ENCODE measurements around the gene NUDCD3. TPM values are rescaled to one million over a fixed set of nuclear protein-coding genes. Genes with fewer than 3 reads are reported as not detected.

The NUDCD3 gene
- total RNA-seq (2014; rRNA removed; shearing (Covaris generic)), result 47.7 and 53.4 TPM in 2 replicates

DNA sequence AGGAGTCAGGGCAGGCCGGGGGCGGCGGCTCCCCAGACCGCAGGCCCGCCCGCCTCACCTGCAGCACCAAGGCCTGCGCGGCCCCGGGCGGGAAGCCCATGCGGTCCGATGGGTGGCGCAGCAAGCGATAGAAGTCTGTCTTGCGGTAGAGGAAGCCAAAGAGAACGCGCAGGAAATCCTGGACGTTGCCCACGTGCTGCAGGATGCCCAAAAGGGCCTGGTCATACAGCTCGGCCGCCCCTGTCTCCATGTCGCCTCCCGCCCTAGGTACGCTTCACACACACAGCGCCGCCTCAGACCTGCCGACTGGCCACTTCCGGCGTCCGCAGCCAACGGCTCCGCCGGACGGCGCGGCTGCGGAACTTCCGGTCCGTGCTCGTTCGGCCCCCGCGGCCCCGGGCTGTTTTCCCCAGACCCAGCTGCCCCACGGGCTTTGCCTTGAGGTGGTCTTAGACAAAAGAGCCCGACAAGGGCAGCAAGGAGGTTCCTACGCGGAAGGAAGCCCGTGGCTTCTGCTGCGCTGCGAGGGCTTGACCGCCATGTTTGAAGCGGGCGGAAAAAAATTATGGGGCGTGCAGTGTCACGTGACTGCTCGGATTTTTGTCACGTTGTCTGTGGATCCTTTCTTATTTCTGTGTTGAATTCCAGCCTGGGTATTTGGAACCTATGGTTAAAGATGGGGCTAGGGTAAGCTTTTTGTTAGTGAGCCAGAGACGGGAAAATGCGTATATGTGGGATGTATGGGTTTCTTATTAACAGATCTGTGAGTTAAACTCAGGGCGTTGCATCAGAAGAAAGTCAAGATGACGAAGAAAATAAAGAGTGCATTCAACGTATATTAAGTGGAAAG is at the start of gene NUDCD3:
TSS of gene NUDCD3 (minus strand) at position 308 of the 850 bp plus-strand sequence. CDS start at position 250, 58 bp downstream.
- peak; percentile 94 for DNase-seq (ENCODE audit: low spot score)

DNA sequence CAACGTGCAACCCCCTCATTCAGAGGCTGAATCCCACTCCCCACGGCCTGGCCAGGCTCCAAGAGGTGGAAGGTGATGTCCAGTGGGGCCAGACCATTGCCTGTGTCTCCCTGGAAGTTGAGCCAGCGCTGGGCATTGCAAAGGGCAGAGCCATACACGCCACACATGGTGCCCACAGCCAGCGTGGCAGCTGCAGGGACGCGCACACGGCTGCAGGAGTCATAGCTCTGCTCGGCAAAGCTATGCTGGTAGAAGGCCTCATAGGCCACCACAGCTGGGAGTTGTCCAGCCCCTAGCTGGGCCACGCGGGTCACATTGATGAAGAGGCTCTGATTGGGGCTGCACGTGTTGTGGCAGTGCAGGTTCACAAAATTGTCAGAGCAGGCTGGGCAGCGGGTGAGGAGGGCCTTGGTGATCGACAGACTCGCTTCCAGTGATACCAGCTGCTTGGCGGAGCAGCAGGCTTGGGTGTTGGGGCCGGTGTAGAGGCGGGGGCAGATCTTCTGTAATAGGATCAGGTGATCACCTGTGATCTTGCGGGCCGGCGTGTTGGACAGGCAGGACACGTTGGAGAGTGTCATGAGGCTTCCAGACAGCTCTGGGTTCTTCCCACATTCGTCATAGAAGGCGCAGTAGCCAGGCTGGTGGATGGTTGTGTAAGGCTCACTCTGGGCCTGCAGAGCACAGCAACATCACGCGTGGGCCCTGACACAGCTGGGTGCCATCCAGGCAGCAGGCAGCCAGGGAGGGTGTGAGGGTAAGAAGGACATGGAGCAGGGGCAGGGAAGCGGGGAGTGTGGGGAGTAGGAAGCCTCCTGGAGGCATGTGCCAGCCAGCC is 49.4 kb upstream of the NUDCD3 start:
- DNase-seq (ENCODE audit: low spot score), result no peak

GRCh38 chr7:44538798-44539668 is 48.6 kb upstream of the NUDCD3 start:
- no peak for DNase-seq (ENCODE audit: low spot score)

GRCh38 chr7:44538093-44538797 is 47.8 kb upstream of the NUDCD3 start:
- no peak for DNase-seq (ENCODE audit: low spot score)

- DNase-seq (ENCODE audit: low spot score), result no peak
These were observed 47.0 kb upstream of the NUDCD3 start for GRCh38 chr7:44537442-44537841.

DNA sequence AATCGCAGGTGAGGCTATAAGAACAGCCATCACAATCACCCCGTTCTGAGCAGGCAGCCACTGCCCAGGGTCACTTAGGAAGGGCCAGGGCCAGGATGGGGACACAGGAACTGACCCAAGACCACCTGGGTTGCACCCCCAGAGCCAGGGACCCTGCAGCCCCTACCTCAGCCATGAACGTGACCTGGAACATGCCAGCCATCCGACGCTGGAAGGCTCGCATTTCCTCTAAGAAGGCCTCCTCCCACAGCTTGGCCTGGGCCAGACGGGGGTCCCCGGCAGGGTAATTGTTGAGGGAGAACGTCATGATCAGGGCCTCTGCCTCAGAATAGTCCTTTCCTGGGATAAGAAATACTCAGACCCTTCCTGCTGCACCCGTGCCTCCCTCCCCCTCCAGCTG is 45.6 kb upstream of the NUDCD3 start:
- no peak for DNase-seq (ENCODE audit: low spot score)

GRCh38 chr7:44535348-44536064 is 45.0 kb upstream of the NUDCD3 start:
- DNase-seq (ENCODE audit: low spot score), result no peak

GRCh38 chr7:44534501-44534900 is 44.0 kb upstream of the NUDCD3 start:
- DNase-seq (ENCODE audit: low spot score), result peak; percentile 65

DNA sequence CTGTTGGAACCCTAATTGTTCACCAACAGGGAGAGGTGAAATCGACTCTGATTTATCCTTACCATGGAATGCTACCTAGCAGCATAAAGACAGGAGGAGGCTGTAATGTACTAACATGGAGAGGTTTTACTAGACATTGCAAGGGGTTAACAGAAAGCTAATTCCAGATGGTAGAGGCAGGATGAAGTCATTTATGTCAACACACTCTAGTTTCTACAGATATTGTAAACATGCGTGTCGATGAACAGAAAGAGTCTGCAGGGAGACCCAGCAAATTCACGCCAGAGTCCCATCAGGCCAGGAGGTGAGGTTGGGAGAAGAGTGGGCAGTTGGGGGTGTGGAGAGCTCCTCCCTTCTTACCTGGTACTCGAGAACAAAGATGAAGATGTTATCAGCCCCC is 43.6 kb upstream of the NUDCD3 start:
- DNase-seq (ENCODE audit: low spot score), result no peak

GRCh38 chr7:44533301-44534055 is 43.0 kb upstream of the NUDCD3 start:
- no peak for DNase-seq (ENCODE audit: low spot score)

GRCh38 chr7:44531421-44532380 is 41.2 kb upstream of the NUDCD3 start:
- no peak for DNase-seq (ENCODE audit: low spot score)

DNA sequence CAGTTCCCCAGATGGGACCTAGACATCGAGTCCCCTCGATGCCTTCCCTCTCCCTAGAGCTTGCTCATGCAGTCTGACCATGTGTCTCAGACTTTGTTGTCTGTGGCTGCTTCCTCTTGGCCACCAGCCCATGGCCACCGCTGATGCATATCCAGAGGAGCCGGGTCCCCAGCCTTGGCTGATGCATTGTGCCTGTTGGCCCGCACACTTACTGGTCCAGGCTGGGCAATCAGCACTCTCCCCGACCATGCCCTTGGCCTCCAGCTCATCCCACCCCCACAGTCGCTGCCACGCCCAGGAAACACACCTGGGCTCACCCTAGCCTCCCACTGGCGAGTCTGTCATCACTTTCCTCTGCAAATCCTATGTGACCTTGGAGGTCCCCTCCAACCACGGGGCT is 40.5 kb upstream of the NUDCD3 start:
- DNase-seq (ENCODE audit: low spot score), result no peak

DNA sequence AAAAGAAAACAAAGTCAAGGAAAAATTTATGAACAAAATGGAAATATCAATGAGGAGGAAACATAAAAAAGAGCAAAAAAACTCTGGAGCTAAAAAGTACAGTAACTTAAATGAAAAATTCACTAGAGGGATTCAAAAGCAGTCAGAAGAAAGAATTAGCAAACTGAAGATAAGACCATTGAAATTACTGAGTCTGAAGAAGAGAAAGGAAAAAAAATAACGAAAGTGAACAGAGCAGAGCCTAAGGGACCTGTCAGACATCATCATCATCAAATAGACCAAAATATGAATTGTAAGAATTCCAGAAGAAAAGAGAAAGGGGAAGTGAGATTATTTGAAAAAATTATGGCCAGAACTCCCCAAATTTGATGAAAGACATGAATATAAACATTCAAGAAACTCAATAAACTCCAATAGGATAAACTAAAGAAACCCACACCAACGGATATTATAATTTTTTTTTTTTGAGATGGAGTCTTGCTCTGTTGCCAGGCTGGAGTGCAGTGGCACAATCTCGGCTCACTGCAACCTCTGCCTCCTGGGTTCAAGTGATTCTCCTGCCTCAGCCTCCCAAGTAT is 34.4 kb upstream of the NUDCD3 start:
- DNase-seq (ENCODE audit: low spot score), result no peak

DNA sequence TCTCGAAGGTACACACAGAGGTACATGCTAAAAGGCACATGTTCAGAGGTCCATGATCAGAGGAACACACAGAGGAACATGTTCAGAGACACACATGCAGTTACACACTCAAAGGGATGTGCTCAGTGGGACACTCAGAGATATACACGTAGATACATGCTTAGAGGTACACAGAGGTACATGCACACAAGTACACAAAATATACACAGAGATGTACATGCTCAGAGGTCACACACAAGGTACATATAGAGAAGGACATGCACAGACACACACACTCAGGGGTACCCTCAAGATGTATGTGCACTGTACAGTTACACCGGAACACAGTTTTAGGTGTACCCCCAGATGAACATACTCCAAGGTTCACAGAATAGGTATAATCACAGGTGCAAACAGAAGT is 31.9 kb upstream of the NUDCD3 start:
- DNase-seq (ENCODE audit: low spot score), result no peak

DNA sequence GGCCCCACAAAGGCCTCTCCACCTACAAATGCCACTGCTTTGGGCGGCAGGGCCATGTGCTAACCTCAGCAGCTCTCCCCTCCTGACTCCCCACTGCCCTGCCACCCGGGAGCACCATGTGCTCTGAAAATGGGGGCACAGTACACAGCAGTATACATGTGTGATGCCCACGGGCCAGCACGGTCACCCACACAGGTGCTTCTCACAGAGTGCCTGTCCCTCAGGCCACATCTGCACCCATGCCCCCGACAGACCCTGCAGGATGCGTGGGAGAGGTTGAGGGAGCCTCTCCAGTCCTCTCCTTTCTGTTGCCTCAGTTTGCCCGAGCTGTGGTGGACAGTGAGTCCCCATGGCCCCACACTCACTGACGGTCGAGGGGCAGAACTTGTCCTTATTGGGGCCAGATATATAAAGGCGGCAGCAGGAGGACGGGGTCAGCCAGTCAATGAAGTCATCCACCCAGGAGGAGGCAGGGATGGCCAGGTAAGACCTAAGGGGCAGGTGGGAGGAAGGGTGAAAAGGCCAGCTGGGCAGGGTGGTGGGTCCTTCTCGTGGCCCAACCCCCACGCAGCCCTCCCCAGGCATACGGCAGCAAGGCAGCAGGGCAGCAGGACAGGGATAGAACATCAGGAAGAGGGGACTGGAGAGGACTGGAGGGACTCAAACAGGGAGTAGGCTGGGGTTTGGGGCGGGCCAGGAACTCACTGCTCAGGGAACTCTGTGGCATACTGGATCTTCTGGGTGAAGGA is 31.1 kb upstream of the NUDCD3 start:
- DNase-seq (ENCODE audit: low spot score), result no peak

- no peak for DNase-seq (ENCODE audit: low spot score)
These were observed 30.1 kb upstream of the NUDCD3 start for GRCh38 chr7:44520574-44520973.

GRCh38 chr7:44519546-44519945 is 29.1 kb upstream of the NUDCD3 start:
- no peak for DNase-seq (ENCODE audit: low spot score)

Measured in HT-29 (cell line).